Hepatic stellate cell (primary cell): ENCODE results near the gene TEX52.
A peak's percentile ranks its signal among the peaks of the same experiment; 100 is the strongest.

Source experiments
- DNase-seq: peaks from one replicate; pipeline ENCODE4 v3.0.0; 2011; ENCODE audit warnings: low spot score

The TEX52 gene

DNA sequence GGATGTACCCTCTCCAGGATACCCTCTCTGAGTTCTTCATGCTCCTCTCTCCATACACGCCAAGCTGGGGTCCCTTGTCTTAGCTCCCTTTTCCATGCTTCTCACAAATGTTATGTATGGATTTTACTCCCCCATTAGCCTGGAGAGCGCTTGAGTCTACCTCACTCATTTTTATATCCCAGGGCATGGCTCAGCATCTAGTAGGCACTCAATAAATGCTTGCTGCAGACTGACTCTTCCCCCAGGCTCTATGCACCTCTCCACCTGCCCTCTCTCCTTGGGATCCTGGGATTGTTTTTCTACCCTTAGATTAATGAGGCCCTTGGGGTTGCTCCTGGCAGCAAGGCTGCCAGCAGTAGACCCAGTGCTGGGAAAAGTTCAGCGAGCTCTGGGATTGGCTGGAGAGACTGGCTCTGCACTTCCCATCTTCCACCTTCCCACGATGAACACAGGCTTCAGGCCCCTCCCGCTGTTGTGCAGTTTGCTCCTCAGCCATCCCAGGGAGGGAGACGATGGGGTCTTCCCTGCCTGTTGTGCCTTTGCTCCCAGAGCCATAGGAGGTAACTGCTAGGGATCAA, 24.2 kb downstream of the TEX52 start:
- no peak for DNase-seq

DNA sequence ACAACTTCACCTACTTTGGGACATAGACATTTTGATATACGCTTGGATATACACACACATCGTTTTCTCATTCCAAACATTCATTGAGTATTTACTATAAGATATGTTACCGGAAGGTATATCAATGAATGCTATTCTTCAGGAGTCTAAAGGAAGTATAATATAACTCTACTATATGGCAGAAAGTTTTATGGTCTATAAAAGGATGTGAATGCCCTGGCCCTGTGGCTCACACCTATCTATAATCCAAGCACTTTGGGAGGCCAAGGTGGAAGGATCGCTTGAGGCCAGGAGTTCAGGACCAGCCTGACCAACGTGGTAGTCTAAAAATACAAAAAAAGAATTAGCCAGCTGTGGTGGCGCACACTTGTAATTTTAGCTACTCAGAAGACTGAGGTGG, 27.6 kb downstream of the TEX52 start:
- DNase-seq: no peak

DNA sequence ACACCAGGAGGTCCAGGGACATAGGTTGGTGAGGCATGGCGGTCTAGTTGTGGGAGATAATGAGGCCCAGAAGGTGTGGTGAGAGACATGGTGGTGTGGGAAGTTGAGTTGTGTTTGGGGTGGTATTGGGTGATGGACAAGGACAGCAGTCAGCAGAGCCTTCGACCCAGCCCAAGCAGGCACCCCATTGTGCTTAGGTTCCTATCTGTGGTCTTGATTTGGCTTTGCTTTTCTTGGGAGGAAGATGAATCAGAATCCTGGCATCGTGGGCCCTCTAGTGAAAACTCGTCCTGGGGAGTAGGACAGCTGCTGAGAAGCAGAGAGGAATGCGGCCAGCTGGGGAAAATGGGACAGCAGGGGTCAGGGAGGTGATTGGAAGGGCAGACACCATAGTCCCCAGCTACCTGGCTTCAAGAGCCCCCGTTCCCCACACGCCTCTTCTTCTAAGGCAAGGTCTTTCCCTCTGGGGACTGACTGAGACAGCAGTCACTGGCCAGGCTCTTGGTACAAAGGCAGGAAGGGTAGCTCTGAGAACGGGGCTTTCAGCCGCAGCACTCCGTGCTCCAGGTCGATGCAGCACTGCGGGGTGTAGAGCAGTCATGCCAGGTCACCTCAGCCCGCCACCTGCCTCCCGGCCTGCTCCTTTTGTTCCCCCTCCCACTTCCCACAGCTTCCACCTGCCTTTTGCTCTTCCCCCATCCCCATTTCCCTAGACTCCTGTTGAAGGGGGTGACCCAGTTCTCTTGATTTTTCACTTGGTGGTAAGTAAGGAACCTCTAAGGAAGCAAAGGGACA, 29.9 kb downstream of the TEX52 start:
- no peak for DNase-seq

DNA sequence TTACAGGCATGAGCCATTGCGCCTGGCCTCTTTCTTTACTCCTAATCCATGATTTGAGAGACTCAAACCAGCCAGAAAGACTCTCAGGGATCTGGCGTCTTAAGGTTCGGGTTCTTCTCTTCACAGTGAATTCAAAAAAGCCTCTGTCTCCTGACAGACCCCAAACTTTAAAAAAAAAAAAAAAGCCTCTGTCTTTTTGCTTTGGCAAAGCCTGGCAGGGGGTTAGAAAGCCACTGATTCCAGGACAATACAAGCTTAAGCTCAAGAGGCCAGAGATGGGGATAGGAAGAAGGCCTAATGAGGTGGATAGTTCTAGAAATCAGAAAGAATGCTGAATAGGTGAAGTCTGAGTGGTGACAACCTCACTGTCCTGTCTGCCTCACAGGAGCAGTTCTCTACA, 30.8 kb downstream of the TEX52 start:
- no peak for DNase-seq

DNA sequence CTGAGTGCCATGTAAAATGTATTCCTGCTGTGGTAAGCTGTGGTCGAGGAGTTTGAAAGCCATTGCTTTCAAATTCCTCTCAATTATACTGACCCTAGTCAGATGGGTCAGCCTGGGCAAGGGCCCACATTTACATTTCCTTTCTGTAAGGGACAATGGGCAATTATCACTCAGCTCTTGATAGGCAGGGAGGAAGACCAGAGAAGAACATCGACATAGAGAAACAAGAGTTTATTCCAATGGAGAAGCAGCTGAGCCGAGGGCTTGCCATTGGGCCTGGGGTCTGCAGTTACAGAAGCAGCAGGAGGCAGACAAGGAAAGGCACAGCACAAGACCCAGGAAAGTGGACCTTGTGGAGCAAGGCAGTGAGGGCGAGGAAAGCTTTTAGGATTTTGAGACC, 31.7 kb downstream of the TEX52 start:
- no peak for DNase-seq

DNA sequence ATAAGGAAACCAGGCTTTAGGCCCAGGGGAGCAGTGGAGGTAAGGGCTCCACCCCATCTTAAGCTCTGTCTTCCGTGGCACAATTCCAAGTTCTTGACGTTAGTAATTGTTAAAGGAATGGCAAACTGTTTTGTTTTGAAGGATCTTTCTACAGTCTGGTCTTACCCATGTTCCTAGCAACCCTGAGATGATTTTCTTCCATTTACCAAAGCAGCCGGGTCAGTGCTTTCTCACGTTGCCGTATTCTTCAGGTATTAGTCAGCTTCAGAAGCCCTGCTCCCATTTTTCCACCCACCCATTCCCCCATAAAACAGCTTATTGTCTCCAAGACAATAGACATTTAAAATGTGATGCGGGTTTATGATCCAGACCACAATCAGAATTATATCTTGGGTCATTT, 32.3 kb downstream of the TEX52 start:
- DNase-seq: no peak

DNA sequence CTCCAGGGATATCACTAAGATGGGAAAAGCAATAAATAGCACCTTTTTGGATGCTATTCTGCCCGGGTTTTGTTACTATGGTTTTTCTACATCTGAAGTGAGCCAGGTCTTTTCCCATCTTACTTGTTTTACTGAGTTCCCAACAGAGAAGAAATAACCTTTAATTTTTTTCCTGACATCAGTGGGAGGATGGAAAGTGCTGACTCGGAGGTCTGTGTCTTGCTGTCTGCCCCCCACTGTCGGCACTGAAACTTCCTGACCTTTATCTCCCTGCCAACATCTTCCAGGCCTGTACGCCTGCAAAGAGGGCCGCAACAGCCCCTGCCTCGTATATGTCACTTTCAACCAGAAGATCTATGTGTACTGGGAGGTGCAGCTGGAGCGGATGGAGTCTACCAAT, 33.4 kb downstream of the TEX52 start:
- DNase-seq: no peak

DNA sequence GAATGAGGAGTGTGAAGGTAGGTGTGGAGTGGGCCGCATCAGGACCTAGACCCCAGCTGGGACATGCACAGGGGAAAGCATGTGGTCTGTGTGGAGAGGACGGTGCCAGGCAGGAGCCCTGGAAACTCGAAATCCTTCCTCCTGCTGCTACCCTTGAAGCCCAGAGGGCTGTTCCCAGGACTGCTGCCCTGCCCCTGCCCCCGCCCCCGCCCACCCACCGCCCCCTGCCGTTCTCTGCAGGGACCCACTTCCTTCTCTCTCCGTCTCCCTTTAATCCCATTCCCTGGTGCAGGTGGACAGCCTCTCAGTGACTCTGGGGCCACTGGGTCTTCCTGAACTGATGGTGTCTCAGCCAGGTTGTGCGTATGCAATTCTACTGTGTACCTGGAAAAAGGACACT, 36.4 kb downstream of the TEX52 start:
- no peak for DNase-seq

DNA sequence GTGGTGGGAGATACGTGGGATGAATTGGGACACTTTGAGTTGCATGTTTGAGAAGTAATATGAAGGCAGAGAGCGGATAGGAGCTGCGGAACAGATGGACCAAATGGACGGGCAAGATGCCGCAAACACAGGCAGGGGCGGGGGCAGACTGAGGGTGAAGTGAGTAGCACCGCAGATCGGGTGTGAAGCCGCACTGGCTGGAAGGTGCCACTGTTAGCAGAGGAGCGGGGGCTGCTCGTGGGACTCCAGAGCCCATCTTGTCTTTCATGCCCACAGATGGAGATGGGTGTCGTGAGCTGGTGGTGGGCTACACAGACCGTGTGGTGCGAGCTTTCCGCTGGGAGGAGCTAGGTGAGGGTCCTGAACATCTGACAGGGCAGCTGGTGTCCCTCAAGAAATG, 37.0 kb downstream of the TEX52 start:
- DNase-seq: no peak

DNA sequence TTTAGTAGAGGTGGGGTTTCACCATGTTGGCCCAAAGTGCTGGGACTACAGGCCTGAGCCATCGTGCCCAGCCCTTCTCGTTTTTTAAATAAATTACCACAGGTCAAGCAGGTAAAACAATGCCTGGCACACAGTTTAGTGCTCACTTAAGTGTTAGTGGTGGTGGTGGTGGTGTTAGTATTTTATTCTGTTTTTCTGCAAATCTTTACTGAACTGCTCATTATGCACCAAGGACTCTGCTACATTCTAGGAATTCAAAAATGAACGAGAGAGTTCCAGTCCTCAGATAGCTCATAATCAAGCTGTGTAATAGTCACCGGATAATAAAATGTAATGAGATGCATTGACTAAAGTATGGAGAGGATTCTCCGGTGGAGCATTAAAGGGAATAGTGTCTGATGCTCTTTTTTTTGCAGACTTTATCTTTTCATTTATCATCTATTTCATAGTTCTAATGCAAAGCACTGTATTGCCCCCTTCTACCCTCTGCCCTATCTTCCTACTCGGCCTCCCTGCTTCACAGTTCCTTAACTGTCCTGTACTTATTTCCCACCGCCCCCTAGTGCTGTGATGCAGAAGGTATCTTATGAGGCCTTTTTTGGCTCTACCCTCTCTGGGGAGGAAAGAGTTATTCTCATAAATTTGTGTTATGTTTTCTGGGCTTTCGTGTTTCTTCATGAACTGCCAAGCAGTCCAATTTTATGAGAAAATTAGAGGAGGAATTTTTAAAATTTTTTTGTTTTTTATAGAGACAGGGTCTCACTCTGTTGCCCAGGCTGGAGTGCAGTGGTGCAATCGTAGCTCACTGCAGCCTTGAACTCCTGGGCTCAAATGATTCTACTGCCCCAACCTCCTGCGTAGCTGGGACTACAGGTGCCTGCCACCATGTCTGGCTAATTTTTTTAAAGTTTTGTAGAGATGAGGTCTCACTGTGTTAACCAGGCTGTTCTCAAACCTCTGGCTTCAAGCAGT, 43.3 kb downstream of the TEX52 start:
- DNase-seq: peak; percentile 78

DNA sequence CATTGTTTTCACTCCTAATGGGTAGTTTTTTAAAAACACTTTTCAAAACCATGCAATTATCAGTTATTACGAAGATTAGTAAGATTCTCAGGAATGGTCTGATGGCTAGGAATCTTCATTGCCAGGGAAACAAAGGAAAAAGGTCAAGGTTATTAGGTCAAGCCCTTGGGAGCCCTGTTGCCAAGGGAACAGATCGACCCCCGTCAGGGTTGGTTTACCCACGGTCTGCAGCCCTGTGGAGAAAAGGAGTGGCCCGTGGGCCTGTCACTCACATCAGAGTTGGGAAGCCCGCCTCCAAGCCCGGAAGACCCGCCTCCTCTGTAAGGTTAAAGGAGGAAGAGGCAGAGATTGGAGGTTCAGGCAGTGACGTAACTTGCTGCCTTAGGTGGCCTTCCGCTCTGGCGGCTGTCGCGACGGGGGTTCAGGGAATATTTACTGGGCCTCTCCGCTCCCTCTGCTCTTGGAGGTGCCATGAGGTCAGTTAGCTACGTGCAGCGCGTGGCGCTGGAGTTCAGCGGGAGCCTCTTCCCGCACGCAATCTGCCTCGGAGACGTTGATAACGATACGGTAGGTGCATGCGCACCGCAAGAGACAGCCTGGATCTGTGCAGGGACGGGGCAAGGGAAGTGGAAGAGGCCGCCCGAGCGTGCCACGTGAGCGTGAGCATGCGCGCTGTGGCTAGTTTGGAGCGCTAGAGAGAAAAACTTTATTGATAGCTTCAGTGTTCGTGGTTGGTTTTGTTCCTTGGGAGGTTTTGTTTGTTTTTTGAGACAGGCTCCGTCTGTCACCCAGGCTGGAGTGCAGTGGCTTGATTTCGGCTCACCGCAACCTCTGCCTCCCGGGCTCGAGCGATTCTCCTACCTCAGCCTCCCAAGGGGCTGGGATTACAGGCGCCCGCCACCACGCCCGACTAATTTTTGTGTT, 44.3 kb downstream of the TEX52 start, which contains the start of gene ITFG2:
Gene ITFG2, plus strand, starts transcription at position 379 of the 924 bp plus-strand sequence. Its CDS starts 93 bp downstream, at position 472.
- DNase-seq: peak; percentile 96

DNA sequence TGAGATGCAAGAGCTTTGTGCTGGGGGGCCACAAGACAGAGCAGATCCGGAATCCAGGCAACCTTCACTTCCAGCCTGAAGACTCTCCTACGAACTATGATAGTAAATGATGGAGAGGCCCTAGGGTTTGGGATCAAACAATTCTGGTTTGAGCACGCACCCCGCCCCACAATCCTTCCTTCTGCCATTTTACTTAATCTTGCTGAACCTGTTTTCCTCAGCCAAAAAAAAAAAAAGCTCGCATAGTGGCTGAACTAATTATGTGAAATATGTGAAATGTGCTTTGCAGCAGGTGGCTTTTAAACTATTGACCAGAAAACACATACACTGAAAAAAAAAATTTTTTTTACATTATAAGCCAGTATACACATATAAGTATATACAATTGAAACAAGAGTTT, 45.0 kb downstream of the TEX52 start:
- DNase-seq: no peak

DNA sequence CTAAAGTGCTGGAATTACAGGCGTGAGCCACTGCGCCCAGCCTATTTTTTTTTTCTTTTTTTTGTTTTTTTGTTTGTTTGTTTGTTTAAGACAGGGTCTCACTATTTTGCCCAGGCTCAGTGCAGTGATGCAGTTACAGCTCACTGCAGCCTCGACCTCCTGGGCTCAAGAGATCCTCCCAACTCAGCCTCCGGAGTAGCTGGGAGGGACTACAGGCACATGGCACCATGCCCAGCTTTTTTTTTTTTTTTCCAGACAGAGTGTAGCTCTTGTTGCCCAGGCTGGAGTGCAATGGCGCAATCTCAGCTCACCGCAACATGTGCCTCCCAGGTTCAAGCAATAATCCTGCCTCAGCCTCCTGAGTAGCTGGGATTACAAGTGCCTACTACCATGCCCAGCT, 50.1 kb downstream of the TEX52 start:
- no peak for DNase-seq

DNA sequence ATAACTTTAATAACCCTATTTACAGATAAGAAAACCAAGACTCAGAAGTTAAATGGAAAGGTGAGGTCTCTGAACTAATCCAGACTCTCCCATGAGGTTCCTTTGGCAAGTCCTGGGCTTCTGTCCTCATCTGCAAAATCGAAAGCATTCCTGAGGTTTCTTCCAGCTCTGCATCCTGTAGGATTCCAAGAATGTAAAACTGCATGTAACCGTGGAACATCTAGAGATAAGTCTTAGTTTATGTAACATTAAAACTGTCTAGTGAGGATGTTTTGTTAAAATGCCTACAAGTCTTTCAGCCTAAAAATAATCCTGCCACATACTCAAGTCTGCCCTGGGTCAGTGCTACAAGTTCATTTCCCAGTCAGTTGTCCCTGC, 51.7 kb downstream of the TEX52 start:
- peak; percentile 69 for DNase-seq

DNA sequence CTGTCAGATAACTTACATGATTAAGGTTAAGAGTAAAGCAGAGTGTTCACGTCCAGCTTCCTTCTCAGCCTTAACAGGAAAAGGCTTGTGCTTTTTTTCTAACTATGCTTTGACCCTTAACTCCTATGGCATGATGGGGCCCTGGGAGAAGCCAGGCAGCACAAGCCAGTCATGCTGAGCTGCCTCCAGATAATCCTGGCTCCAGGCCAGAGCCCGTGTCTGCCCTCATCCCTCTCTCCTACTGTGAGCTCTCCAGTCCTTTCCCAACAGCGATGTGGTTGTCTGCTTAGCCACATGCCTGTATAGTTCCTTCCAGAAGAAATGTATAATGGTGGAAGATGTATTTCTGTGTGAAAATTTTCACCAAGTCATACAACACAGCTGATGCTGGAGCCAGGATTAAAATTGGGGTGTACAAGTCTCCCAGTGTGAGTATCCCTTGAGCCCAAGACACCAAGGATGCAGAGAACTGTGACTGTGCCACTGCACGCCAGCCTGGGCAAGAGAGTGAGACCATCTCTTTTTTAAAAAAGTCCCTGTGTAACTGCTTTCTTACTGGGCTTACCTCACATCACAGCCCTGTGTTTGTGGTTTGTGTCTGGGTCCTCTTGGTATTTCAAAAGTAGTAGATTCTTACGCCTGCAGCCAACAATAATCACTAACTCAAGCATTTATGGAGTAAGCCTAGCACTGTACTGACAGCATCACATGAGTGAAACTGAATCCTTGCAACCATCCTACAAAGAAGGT, 52.3 kb downstream of the TEX52 start:
- DNase-seq: peak; percentile 82

DNA sequence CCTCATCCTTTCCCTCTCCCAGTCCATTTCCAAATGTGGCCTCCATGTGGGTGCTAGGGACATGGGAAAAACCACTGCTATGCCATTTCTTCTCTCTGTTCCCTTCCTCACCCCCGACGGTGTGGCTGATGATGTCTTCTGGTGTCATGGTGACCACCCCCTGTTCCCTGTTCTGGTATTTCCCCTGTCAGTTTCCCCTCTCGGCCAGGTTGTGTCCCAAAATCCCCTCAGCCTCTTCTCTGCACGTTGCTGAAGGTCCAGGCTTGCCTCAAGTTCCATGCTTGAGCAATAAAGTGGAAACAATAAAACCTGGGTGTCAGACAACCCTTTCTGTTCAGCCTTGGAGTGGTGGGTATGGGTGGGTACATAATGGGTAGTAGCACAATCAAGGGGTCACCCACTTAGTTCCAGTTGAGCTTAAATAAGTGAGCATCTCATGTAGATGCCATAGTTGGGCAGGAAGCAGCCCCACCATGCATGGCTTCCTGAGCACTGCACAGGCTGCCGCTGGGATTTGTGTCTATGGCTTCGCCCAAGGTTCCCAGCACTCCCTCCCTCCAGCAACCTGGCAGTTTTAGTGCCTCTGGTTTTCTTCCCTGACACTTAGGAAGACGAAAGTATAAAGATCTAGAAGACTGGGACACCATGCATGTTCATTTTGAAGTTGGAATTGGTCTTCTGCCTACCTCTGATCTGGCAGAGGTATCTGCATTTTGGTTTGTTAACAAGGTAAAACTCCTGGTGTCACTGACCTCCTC, 53.0 kb downstream of the TEX52 start:
- no peak for DNase-seq

DNA sequence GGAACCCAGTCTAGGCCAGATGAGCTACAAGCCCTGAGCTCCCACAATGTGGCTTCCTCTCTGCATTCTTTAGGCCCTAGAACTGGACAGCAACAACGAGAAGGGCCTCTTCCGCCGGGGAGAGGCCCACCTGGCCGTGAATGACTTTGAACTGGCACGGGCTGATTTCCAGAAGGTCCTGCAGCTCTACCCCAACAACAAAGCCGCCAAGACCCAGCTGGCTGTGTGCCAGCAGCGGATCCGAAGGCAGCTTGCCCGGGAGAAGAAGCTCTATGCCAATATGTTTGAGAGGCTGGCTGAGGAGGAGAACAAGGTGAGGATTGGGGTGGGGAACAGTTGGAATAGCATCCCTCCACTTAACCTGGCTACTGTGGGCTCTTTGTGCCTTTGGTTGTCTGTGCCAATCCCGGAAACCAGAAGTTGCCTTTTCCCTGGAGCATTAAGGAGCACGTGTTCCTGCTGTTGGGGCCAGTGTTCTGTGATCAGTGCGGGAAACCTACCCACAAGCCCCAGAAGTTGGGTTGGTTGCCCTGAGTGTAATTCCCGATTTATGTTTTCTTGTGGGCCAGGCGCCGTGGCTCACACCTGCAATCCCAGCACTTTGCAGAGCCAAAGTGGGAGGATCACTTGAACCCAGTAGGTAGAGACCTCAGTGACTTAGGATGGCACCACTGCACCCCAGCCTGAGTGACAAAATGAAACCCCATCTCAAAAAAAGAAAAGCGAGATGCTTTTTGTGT, 55.6 kb downstream of the TEX52 start:
- DNase-seq: no peak

DNA sequence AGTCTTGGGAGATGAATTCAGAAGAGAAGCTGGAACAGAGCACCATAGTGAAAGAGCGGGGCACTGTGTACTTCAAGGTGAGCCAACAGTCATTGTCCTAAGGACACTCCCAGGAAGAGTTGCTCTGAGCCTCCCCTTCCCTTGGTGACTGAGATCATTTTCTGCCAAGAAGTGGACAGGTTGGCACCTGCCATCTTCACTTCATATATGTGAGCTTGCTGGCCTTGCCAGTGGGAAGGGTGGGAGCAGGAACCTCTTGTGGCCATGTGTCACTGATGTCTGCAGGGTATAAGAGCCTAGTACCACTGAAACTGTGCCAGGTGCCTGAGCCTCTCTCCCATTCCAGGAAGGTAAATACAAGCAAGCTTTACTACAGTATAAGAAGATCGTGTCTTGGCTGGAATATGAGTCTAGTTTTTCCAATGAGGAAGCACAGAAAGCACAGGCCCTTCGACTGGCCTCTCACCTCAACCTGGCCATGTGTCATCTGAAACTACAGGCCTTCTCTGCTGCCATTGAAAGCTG, 56.7 kb downstream of the TEX52 start:
- no peak for DNase-seq
